NCI-H510A (cell line): Measurements from ENCODE around the gene DNHD1.
A peak's percentile ranks its signal among the peaks of the same experiment; 100 is the strongest.

Experiments used
- DNase-seq: peaks from one replicate; lab custom pipeline; 2025; lab: John Stamatoyannopoulos, UW

The DNHD1 gene

DNA sequence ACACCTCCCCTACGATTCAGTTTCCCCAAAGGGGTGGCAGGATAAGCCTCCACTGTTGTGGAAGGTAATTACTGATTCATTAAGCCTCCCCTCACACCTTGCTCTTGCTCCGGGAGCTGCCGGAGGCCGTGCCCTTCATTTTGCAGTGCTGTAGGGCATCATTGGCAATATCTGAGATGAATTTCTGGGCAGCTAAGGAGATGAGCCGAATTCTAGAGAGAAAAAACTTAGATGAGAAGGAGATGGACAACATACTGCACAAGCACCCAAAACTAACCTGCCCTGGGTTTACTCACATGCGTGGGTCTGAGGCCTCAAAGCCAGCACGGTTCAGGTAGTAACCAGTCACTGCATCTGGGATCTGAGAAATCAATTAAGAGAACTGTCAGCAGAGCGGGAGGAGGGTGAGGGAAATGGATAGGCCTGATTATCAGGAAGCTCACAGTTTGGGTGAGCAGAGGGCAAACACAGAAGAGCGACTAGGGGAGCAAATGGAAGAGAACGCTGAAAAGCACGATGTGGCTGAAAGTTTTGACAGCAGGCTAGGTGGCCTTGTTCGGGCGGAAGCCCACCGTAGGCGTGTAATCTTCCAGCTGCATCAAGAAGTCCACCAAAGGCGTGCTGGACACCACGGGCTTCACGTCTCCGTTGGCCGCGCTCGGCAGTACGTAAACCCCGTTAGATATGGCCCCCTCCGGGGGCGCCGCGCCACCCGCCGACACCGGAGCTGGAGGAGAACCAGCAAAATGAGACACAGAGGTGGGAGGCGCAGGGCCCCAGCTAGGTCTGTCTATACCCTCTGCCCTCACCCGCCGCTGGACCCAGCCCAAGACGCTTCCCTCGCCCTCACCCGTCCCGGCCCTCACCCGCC is 114.2 kb downstream of the DNHD1 start:
- no peak for DNase-seq

- no peak for DNase-seq
Measured at GRCh38 chr11:6611963-6612212, 114.8 kb downstream of the DNHD1 start.

GRCh38 chr11:6612213-6613041 is 115.3 kb downstream of the DNHD1 start, which contains the start of gene TAF10:
Gene TAF10, minus strand, starts transcription at chr11:6612216. Its CDS starts 27 bp downstream, at chr11:6612189.
- peak; percentile 76 for DNase-seq

- DNase-seq, result no peak
Measured at GRCh38 chr11:6613496-6613895, 116.4 kb downstream of the DNHD1 start.

GRCh38 chr11:6614446-6614845 is 117.4 kb downstream of the DNHD1 start:
- DNase-seq, result no peak

DNA sequence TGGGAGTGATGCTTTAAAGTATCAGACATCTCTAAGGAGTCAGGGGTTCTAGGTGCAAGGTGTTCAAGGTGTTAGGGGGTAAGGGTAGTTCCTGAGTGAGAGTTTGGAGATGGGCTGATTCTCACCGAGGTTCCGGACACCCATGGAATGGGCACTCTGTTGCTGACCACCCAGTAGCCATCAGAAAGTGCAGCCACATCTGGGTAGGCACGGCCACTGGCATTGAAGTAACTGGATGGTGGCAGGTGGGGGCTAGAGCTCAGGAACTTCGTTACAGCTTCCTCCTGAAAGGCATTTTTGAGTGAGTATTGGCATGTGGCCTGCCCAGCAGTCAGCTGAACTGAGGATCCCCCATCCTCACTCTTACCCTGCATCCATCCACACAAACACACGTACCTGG is 118.0 kb downstream of the DNHD1 start:
- no peak for DNase-seq

GRCh38 chr11:6615882-6616585 is 119.0 kb downstream of the DNHD1 start:
- no peak for DNase-seq

DNA sequence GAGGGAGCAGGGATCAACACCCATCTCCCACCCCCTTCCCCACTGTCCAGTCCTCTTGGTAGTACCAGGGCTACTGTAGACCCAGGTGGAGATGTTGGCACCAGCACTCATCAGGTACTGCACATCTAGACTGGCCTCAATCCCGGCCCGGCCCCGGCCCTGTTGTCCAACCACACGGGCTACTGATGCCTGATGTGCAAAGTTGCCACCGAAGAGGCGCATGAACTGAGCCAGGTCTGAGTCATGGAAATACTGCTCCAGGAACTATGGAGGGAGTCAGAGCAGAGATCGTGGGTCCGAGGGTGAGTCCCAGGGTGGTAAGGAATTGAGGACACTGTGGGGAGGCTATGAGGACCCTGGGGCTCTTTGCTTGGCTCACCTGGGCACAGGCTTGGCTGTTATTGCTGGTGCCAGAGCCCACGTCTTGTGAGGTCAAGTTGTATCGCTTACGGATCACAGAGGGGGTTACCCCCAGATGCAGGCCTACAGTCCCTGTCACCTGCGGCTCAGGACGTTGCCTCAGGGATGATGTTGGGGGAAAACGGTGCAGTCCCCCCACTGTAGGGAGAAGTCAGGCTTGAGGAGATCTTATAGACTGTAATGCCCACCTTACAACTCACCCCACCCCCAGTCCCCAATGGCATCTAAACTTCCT is 119.6 kb downstream of the DNHD1 start:
- no peak for DNase-seq

- no peak for DNase-seq
Measured at GRCh38 chr11:6617315-6617781, 120.3 kb downstream of the DNHD1 start.

GRCh38 chr11:6618117-6619003 is 121.3 kb downstream of the DNHD1 start:
- DNase-seq, result no peak

DNA sequence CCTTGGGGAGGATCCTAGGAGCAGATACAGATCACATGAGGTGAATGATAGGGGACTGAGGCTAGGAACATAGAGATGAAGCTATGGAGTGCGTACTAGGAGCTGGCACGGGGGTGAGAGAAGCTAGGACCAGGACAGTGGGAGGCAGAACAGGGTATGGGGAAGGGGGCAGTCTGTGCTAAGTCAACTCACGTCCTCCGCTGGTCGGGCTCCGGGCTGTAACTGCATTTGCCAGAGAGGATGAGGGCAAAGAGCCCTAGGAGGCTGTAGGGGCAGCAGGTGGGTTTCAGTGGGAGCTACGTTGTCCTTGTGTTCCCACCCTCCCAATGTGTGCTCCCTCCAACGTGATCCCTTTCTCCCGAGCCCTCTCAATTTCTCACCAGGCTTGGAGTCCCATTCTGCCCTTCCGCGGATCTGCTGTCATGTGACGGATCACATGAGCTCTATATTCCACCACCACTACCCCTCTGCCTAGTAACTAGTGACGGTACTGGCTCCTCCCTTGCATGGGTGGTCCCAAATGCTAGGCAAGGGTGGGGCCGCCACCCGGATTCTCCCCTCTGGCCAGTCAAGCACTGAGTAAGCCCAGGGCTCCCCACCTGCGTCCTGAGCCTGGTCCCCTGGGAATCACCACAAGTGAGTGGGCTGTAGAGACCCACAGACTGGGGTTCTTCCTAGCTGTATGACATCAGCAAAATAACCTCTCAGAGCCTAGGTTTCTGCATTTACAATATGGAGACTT is 122.1 kb downstream of the DNHD1 start, which contains the start of gene TPP1:
TPP1 (minus strand) TSS at position 419 of the 742 bp plus-strand sequence; CDS start at position 397, 22 bp downstream.
- DNase-seq, result peak; percentile 63

GRCh38 chr11:6620636-6621035 is 123.6 kb downstream of the DNHD1 start:
- no peak for DNase-seq
